ENCODE measurements around the gene FTO.

The FTO gene

DNA sequence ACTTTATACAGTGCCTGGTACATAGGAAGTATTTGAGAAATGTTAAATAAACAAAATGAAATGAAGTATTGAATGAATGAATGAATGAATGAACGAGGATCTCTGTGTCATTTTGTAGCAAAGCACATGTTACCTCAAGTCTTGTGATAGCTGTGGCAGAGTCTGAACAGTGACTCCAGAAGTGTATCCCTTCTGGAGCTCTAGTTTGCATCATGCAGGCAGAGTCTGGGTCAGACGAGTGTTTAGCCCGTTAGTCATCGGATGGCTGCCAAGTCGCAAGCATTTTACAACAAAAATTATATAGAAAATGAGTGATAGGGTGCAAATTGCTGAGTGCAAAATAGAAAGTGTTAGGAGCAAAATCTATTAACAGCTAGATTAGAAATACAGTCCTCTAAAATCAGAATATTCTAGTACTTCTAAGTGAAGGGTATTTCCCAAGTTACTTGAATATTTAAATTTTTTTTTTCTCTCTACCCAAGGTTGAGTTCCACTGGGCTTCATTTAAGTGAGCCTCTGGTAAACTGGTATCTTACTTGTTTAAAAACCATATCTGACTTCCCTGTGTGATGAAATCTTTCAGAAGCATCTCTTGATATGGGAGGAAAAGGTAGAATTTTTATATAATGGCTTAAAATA lies 113.3 kb downstream of the FTO start:
- DNase-seq (ENCODE audit: low spot score): peak; percentile 72
- ChIA-PET CTCF (interaction anchor here (0.7 kb wide), 3 partner anchors 18 to 989 kb away, joined by 3 to 4 read pairs (median 4); no protein-coding TSS in a partner anchor), POLR2A (ENCODE audit: low non-redundant PET) (no interaction called here)
- TF ChIP-seq, protein P1, sequence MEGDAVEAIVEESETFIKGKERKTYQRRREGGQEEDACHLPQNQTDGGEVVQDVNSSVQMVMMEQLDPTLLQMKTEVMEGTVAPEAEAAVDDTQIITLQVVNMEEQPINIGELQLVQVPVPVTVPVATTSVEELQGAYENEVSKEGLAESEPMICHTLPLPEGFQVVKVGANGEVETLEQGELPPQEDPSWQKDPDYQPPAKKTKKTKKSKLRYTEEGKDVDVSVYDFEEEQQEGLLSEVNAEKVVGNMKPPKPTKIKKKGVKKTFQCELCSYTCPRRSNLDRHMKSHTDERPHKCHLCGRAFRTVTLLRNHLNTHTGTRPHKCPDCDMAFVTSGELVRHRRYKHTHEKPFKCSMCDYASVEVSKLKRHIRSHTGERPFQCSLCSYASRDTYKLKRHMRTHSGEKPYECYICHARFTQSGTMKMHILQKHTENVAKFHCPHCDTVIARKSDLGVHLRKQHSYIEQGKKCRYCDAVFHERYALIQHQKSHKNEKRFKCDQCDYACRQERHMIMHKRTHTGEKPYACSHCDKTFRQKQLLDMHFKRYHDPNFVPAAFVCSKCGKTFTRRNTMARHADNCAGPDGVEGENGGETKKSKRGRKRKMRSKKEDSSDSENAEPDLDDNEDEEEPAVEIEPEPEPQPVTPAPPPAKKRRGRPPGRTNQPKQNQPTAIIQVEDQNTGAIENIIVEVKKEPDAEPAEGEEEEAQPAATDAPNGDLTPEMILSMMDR (conservative IDR thresholded peaks at IDR 0.05; ENCODE audit: low read depth): no peak
- H3K27ac ChIP-seq: no peak overlapping the region

DNA sequence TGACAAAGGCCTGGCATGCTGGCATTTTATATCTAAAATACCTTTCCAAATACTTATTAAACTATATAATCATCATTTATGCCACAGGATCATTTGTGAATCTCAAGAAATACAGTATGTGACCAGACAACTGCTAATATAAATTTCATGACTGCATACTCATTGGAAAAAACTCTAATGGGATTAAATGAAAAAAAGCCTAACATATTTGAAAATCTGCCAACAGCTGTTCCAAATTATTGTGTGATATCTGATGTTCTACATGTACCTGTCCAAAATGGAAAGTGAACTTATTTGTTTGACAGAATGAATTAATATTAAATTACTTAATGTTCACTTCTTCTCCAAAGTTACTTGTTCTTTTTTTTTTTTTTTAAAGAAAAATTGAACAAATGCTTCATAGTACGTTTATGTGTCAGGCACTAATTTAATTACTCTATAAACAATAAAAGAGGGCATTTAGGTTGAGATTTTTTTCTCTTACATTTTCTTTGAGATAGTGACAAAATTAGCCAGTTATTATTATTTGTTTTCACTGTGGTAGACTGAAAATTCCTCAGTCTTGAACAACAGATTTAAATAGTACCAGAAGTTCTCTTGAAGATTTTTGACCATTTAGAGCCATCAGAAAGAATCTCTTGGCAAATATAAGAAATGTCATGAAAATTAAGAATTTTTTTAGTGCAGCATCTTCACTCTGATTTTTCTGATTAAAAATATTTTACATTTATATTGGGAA lies 114.0 kb downstream of the FTO start:
- ChIA-PET CTCF (interaction anchor here (0.7 kb wide), 2 partner anchors 477 to 988 kb away, joined by 4 read pairs; no protein-coding TSS in a partner anchor), POLR2A (ENCODE audit: low non-redundant PET) (no interaction called here)
- TF ChIP-seq, protein P1 (conservative IDR thresholded peaks at IDR 0.05; ENCODE audit: low read depth): no peak
- no peak overlapping the region for H3K27ac ChIP-seq
- DNase-seq (ENCODE audit: low spot score): no peak

DNA sequence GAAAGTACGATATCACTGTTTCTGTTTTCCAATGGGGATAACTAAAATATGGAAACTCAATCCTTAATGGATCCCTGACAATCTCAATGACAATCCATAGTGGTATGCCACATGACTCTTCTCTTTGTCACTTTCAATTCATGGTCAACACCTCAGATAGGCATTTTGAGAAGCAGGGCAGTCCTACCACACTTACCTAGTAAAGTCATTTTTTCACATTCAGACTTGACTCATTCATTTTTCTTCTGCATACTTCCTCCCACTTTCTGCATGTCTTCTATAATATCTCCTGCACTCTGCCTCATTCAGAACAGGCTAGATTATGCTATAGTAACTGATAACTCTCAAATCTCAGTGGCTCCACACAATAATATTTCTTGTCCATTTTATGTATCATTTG lies 117.5 kb downstream of the FTO start:
- ChIA-PET CTCF (interaction anchor here (1.2 kb wide), 1 partner anchor 10 kb away, joined by 3 read pairs; no protein-coding TSS in a partner anchor), POLR2A (ENCODE audit: low non-redundant PET) (no interaction called here)
- TF ChIP-seq, protein P1 (conservative IDR thresholded peaks at IDR 0.05; ENCODE audit: low read depth): no peak
- peak overlapping the region; percentile 67; the same call in 1 of the 2 replicates for H3K27ac ChIP-seq
- DNase-seq (ENCODE audit: low spot score): no peak

DNA sequence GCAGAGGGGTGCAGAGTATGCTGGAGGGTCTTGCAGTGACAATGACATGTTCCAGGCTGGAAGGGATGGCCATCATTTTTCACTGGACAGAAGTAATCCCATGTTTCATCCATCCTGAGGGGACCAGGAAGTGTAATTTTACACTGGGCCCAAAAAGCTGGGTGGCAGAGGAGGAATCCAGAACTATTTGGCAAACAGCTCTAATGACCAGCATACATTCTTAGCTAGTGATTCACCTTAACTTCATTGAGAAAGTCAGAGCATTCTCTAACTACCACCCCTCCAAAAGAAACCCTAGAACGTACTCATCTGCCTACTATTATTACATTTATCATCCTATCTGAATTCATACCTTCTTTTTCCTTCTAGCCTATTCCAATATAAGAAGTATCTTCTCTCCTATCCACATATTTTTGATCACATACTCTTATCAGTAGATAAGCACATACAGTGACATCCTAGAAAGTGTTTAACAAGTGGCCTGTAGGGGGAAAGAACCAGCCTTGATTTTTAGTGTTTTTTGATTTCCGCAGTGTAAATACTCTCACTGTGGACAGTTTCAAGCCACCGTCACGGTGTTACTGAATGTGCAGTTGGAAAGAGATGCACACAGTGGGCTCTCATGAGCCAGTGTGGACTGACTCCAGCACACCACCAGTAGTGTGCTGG lies 118.1 kb downstream of the FTO start:
- ChIA-PET POLR2A (ENCODE audit: low non-redundant PET) (no interaction called here), CTCF (interaction anchor here (1.2 kb wide), 1 partner anchor 10 kb away, joined by 3 read pairs; no protein-coding TSS in a partner anchor)
- TF ChIP-seq, protein P1 (conservative IDR thresholded peaks at IDR 0.05; ENCODE audit: low read depth): no peak
- DNase-seq (ENCODE audit: low spot score): peak; percentile 68
- H3K27ac ChIP-seq: peak overlapping the region; percentile 67; the same call in 1 of the 2 replicates

DNA sequence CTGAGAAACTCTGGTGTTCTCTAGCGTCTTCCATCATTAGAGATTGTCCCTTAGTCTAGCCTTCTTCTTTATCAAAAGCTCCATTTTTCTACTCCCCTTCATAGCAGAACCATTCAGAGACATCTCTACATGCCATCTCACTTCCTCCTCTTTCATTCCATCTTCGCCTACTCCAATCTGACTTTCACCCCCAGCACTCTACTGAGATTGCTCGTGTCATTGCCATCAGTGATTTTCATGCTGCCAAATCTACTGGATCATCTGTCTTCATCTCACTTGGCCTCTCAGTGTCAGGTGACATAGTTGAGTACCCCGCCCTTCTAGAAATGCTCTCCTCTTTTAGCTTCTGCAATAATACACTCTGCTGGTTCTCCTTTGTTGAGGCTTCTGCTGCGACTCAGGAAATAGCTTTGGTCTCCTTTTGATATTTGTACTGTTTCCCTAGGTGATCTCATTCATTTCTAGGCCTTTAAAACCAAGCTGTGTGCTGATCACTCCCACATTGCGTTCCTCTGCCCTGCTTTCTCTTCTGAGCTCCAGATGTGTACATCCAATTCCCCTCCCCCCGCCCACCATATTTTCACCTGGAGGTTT lies 119.1 kb downstream of the FTO start:
- ChIA-PET POLR2A (ENCODE audit: low non-redundant PET) (no interaction called here), CTCF (no interaction called here)
- no peak for DNase-seq (ENCODE audit: low spot score)
- no peak overlapping the region for H3K27ac ChIP-seq
- TF ChIP-seq, protein P1 (conservative IDR thresholded peaks at IDR 0.05; ENCODE audit: low read depth): no peak

DNA sequence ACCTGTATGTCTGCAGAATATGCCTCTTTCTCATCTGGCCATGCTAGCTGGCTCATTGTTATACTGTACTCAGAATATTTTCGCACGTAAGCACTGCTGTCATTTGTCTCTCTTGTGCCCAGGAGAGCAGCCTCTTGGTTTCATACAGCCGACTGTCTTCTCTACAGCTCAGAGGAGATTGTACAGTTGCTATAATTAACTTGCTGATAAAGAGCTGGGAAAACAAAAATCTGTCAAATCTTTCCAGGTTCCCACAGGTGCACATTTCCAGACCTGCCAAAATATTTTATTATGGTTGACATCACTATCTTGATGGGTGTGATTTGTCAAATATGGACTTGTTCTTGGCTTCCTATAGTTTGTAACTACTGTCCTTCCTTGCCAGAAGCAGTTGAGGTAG lies 122.7 kb downstream of the FTO start:
- CTCF ChIA-PET: interaction anchor here (0.8 kb wide), 1 partner anchor 16 kb away, joined by 4 read pairs; no protein-coding TSS in a partner anchor
- POLR2A ChIA-PET (ENCODE audit: low non-redundant PET): no interaction called here
- H3K27ac ChIP-seq: no peak overlapping the region
- TF ChIP-seq, protein P1 (conservative IDR thresholded peaks at IDR 0.05; ENCODE audit: low read depth): no peak
- no peak for DNase-seq (ENCODE audit: low spot score)

Measured in RWPE1 (cell line).